ENCODE data around the gene DIABLO.
"Not testable (repeated sequence)": the region's sequence is repeated elsewhere in the genome, so short reads cannot be mapped to it uniquely, and the experiment has no call there.

The DIABLO gene

DNA sequence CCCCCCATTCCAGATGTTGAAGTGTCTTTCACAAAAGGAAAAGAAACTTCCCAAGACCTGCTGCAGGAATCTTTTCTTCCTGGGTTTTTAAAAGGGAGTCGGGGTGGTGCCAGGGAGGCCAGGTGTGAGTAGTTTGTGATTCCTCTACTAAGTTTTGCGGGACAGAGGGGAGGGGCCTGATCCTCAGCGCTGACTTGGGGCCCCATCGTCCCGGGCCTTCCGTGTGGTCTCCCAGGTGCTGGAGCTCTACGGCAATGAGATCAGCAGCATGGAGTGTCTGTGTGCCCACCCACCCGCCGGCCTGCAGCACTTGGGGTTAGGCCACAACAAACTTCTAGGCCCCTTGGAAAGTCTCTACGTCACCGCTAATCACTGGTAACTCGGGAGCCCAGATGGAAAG is 38.4 kb downstream of the DIABLO start:
- no peak for DNase-seq

DNA sequence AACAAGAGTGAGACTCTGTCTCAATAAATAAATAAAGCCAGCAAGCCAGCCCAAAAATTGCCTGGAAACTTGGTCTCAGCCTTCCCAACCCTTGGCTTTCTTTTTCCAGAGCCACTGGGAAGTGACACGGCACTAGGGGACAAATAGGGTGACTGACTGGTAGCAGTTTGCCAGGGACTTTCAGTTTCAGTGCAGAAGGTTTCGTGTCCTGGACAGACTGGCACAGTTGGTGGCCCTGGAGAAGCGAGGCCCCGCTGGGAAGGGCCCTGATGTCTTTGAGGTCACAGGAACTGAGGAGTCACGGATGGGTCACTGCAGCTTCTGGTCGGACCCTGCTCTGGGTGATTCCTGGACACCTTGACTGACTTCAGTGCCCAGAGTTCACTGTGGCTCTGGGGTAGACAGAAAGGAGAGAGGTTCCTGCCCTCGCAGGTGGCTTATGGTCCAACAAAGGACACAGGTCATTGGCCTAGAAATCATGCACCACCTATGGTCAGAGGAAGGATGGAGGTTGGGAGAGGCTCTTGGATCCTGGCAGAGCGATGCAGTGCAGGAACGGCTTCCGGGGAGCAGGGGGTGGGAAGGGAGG is 40.3 kb downstream of the DIABLO start:
- DNase-seq = no peak

DNA sequence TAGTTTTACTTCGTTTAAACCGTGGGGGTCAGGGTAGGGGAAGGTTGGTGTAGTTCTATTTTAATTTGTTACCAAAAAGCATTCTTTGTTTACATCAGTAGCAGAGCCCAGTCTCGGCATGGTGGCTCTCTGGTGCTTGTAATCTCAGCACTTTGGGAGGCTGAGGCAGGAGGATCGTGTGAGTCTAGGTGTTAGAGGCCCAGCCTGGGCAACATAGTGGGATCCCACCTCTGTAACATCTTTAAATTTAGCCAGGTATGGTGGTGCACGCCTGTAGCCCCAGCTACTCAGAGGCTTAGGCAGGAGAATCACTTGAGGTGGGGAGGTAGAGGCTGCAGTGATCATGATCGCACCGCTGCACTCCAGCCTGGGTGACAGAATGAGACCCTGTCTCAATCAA is 40.8 kb downstream of the DIABLO start:
- no peak for DNase-seq

DNA sequence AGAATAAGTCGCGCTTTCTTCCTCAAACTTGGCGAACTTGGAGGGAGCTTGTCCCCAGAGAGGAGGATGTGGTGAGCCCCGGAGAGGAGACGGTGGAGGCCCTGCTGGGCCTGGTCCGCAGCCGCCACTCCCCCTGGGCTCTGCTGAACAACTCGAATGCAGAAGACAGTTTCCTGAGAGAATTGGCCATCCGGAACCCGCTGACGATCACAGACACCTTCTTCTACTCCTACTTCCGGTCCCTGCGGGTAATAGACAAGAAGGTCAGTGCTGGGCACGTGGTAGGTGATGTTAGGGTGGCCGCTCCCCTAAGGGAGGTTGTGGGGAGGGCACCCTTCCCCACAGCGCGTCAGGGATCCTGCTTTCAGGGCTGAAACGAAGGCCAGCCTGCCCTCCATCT is 41.3 kb downstream of the DIABLO start:
- DNase-seq = no peak

DNA sequence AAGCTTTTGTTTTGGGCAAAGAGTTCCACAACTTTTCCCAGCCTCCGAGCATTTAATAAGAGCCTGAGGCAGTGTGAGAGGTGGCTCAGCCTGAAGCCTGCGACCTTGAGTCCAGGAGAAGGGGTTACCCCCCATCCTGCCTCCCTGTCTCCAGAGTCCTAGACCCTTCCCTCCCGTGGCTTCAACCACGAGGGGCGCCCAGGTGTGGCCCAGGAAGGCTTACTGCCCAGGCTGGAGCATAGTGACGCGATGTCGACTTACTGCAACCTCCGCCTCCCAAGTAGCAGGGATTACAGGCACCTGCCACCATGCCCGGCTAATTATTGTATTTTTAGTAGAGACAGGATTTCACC is 42.3 kb downstream of the DIABLO start:
- DNase-seq = no peak

DNA sequence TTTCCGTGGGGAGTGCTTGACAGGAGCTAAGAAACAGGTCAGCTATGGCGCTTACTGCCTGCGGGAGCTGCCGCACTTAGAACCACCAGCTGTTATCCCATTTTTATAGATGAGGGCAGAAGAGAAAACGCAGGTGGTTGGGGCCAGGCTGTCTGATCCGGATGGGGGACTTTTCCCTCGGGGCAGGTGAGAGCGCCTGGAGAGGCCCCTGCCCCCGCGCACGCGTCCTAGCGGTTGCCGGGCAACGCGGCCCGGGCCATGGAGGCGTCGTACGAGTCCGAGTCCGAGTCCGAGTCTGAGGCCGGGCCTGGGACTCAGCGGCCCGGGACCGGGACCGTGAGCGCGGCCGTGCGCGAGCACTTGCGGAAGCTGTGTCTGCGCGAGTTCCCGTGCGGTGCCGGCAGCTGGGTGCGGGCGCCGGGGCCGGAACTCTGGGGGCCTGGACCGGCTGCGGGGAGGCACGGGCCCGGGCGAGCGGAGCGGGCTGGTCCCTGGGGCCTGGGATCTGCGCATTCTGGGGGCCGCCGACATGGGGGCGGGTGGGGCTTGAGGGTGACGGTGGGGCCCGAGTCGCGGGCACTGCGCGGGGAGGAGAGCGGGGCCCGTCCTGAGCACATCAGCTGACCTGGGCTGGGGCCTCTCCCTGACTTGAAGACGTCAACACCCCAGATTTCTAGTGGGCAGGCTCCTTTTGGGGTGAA is 42.8 kb downstream of the DIABLO start, which contains the start of gene LRRC43:
LRRC43 (plus strand) TSS at position 237 of the 701 bp plus-strand sequence; CDS start at position 259, 22 bp downstream.
- peak; percentile 28 for DNase-seq

DNA sequence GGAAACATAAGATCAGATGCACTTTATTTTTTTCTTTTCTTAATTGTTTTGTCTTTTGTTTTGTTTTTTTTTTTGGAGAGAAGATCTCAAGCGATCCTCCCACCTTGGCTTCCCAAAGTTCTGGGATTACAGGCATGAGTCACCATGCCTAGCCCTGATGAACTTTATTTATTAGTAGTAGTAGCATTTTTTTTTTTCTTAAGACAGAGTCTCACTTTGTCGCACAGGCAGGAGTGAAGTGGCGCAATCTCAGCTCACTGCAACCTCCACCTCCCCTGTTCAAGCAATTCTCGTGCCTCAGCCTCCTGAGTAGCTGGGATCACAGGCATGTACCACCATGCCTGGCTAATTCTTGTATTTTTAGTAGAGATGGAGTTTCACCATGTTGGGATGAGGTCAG is 49.4 kb downstream of the DIABLO start:
- DNase-seq = not testable (repeated sequence)

DNA sequence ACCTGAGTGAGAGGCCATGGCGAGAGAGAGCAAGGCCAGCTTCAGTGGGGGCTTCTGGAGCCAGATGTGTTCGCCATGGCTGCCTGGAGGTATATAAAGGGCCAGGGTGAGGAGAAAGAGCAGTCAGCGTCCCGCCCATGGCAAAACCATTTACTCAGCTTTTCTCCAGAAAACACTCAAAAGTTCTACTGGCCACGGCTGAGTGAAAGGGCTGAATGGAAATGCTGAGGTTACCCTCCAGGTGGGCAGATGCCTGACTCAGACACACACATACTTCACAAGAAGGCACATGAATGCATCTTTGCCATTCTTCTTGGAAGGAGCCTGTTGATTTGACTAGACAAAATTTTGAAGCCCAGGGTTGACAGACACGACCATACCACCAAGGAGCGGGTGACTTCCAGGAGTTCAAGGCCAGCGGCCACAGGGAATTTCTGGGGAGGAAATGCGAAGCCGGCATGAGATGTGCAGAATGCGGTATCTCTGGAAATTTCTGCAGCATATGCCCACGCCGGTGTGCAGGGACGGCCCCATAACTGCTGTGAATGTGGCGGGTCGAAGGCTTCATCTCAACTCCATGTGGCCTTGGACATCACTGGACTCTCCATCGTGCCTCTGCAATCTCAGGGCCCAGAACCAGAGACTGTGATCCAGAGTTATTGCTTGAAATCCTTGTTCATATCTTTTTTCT is 51.6 kb downstream of the DIABLO start, which contains the start of gene IL31:
IL31 (minus strand) TSS at position 67 of the 691 bp plus-strand sequence; CDS start at position 18, 49 bp downstream.
- DNase-seq = no peak

DNA sequence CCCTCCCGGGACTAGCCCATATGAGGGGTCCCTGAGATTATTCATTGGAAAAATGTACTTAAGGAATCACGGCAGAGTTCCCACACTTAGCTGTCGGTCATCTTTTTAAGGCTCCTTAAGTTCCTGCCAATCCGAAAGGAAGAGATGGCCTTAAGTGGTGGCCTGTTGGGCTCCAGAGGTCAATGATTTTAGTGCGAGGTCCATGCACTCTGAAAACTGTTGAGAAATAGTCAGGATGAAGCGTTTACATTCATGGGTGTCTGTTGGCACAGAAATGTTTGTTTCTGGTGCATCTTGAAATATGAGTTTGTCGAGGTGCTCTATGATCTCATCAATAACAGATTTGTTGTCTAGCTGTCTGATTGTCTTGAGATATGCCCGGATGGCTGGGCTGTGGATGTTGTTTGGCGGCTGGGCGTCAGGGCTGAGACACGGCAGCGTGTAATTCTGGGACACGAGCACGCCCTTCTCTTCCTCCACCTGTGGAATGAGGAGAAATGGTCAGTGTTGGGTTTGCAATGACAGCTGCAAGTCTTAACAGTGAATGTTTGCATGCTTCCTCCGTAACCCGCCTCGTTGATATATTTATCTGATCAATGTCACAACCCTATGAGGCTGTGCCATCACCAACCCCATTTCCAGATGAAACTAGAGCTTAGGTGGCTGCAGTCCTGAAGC is 53.5 kb downstream of the DIABLO start:
- no peak for DNase-seq

DNA sequence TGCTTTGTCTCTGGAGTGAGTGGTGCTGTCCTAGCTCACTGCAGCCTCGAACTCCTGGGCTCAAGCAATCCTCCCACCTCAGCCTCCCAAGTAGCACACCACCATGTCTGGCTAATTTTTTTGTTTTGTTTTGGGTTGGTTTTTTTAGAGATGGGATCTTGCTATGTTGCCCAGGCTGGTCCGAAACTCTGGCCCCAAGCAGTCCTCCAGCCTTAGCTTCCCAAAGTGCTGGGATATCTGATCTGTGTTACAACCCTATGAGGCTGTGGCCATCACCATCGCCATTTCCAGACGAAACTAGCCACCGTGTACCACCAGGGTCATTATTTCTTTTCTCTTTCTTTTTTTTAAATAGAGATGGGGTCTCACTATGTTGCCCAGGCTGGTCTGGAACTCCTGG is 54.5 kb downstream of the DIABLO start:
- DNase-seq = no peak

DNA sequence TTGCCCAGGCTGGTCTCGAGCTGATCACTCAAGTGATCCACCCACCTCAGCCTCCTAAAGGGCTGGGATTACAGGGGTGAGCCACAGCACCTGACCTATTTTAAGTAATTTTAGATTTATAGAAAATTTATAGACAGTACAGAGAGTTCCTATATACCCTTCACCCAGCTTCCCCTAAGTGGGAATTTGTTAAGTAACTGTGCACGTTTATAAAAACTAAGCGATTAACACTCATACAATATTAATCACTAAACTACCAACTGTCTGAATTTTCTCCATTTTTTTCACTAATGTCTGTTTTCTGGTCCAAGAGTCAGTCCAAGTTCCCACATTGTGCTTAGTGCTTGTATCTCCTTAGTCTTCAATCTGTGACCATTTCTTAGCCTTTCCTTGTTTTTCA is 57.4 kb downstream of the DIABLO start:
- no peak for DNase-seq

DNA sequence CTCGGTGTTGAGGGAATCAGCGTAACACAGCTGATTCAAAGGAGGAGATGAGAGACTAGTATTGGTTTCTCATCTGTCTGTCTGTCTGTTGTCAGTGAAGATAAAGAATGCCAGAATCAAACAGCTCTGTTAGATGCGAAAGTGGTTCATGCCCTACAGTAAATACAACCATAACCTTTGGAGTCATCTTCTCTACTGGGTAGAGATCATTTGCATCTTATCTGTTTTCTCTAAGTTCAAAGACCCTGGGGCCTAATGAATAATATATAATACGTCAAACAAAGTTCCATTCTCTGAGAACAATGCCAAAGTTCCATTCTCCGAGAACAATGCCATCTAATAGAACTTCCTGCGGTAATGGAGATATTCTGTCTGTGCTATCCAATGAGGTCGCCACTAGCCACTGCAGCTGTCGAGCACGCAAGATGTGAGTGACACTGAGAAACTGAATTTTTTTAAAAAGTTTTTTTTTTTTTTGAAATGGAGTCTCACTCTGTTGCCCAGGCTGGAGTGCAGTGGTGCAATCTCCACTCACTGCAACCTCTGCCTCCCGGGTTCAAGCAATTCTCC is 58.4 kb downstream of the DIABLO start:
- no peak for DNase-seq

DNA sequence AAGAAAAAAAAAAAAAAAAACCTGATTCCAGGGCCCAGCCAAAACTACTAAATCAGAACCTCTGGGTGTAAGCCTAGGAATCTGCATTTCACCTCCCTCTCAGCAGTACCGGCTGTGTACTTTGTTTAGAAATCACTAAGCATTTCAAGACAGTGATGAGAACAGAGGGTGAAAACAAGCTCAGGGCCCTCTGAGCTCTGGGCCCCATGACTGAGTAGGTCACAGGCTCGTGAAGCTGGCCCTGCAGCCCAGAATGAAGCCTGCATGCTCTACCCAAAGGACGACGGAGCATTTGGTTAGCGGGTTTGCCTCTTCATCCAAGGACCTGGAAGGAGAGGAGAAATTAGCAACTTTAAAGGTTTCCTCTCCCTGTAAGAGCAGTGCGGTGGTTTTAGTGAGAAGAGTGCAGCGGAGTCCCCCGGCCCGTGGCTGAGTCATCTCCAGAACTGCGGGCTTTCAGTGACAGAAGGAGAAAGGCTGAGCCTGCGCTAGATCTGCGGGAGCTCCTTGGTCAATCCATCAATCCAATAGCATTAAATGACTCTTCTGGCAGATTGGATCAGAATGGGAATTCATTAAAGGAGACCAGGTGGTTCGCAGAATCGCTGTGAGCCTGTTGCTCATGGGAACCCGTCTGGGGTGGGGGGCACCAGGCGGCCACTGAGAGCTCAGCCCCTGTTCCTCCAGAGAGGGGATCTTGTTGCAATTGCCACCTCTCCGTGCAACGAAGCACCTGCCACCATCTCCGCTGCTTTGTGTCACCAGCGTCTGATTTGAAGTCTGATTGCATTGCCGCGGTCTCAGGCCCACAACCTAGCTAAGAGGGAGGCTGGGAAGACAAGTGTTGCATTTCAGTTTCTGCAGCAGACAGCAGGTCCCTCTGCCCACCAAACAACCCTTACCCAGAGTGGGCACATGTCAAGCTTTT is 59.2 kb downstream of the DIABLO start:
- no peak for DNase-seq

DNA sequence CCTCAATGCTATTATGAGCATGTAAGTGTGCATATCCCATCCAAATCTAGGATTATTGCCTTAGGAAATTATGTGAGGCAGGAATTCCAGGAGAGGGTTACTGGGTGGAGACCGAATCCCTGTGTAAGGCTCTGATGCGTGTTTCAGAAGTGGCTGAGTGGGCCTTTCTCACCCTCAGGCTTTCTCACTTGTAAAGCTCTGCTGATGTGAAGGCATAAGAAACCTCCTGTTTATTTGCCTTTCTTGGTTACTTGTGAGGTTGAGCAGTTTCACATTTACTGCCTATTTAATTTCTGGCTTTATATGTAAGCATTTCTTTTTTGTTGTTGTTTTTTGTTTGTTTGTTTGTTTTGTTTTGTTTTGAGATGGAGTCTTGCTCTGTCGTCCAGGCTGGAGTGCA is 62.9 kb downstream of the DIABLO start:
- no peak for DNase-seq

DNA sequence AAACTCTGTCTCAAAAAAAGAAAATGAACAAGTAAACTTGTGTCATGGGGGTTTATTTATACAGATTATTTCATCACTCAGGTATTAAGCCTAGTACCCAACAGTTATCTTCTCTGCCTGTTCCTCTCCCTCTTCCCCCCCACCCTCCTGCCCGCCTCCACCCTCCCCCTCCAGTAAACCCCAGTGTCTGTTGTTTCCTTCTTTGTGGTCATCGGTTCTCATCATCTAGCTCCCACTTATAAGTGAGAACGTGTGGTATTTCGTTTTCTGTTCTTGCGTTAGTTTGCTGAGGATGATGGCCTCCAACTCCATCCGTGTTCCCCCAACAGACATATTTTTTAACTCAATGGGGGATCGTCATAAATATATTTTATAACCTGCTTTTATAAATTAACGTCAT is 64.2 kb downstream of the DIABLO start:
- no peak for DNase-seq

DNA sequence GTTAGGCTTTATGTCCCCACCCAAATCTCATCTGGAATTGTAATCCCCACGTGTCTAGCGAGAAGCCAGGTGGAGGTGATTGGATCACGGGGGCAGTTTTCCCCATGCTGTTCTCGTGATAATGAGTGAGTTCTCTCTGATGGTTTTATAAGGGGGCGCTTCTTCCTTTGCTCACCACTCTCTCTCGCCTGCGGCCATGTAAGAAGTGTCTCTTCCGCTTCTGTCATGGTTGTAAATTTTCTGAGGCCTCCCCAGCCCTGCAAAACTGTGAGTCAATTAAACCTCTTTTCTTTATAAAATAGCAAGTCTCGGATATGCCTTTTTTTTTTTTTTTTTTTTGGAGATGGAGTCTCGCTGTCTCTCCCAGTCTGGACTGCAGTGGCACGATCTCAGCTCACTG is 65.1 kb downstream of the DIABLO start:
- DNase-seq = no peak

DNA sequence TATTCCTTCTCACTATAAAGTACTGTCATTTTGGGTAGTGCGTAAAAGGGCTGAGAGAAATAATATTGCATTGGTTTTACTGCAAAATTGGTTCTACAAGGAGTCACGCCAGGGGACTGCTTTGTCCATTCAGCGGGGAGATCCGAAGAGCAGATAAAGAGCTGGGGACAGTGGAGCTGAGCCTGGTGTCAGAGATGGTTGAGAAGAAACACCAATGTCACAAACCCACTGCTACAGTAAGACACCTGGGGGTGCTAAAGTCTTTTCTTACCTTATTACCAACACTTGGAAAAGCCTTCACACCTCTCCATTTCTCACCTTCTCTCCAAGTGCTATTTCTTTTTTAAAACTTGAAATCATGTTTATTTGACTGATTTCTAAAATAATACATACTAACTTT is 66.0 kb downstream of the DIABLO start:
- no peak for DNase-seq

DNA sequence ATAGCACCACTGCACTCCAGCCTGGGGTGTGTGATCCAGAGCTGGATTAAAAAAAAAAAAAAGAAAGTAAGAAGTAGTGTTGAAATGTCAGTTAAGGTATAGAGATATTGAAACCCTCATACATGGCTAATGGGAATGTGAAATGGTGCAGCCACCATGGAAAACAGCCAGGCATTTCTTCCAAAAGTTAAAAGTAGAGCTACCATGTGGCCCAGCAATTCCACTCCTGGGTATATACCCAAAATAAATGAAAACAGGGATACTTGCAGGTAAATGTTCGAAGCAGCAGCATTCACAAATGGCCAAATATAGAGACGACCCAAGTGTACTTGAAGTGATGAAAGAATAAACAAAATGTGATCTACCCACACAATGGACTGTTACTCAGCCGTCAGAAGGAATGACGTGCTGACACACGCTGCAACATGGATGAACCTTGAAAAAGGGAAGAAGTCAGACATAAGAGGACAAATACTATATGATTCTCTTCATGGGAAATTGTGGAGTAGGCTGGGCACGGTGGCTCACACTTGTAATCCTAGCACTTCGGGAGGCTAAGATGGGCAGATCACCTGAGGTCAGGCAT is 67.1 kb downstream of the DIABLO start:
- no peak for DNase-seq
